NCI-H1092 treated with DMSO at 0.1 percent for 48 hours (cell line): ENCODE results near the gene KIF4A.

Experiments
- DNase-seq: peaks from one replicate; lab custom pipeline; 2025; lab: John Stamatoyannopoulos, UW

Gene KIF4A

DNA sequence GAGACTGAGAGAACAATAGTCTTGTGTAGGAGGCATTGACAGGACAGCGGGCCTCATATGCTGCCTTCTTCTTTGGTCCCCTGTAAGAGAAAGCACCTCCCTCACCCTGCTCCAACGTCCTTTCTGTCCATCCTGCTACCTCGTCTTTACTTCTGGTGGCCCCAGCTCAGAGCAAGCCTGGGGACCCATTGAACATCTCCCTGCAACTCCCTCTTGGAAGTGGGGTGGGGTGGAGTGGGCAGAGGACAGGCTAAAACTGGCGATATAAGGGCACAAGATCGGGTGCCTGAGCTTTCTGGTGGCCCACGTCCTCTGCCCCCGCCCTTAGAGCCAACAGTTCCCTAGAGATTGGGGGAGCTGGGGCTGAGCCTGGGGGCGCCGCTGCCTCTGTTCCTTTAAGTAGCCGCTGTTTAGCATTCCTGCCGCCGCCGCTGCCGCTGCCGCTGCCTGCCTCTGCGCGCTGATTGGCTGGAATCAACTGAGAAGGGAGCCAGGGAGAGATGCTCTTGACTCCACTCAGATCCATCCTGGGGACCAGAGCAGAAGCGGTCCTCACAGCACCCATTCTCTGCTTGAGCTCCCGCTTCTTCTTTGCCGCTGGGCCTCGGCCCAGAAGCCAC lies 154.5 kb downstream of the KIF4A start, which contains the start of gene DLG3:
Gene DLG3 (plus strand): TSS at position 510 of the 620 bp plus-strand sequence. CDS start 367 bp downstream, outside the sequence.
- DNase-seq = peak; percentile 21

DNA sequence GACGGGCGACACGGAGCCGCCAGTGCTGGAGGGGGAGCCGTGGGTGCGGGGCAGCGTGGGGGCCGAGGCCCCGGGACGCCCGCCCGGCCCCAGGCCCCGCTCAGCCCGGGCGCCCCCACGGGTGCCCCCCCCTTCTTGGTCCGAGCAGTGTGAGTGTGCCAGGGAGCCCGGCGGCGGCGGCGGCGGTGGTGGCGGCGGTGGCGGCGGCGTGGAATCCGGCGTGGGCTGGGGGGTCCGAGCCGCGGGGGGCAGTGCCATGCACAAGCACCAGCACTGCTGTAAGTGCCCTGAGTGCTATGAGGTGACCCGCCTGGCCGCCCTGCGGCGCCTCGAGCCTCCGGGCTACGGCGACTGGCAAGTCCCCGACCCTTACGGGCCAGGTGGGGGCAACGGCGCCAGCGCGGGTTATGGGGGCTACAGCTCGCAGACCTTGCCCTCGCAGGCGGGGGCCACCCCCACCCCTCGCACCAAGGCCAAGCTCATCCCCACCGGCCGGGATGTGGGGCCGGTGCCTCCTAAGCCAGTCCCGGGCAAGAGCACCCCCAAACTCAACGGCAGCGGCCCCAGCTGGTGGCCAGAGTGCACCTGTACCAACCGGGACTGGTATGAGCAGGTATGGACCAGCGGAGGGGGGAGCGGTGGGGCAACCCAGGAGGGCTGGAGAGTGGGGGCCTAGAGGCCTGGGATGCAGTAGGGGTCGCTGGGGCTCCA lies 155.2 kb downstream of the KIF4A start:
- no peak for DNase-seq

- DNase-seq = no peak
These were observed 156.0 kb downstream of the KIF4A start for GRCh38 chrX:70445951-70446350.

- no peak for DNase-seq
These were observed 156.8 kb downstream of the KIF4A start for GRCh38 chrX:70446380-70447350.

DNA sequence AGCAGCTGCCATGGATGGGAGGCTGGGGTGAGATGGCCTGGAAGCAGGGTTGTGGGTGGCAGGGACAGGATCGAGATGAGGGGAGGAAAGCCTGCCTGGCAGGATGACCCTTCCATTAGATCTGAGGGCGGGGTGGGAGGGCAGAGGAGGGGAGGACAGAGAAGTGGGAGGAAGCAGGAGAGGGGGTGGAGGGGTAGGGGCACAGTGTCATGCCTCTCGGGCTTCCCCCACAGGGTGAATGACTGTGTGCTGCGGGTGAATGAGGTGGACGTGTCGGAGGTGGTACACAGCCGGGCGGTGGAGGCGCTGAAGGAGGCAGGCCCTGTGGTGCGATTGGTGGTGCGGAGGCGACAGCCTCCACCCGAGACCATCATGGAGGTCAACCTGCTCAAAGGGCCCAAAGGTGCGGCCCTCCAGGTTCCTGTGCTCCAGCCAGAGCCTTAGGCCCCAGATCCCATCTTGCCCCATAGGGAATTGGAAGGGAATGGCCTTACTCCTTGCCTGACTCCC lies 159.6 kb downstream of the KIF4A start:
- DNase-seq = no peak

DNA sequence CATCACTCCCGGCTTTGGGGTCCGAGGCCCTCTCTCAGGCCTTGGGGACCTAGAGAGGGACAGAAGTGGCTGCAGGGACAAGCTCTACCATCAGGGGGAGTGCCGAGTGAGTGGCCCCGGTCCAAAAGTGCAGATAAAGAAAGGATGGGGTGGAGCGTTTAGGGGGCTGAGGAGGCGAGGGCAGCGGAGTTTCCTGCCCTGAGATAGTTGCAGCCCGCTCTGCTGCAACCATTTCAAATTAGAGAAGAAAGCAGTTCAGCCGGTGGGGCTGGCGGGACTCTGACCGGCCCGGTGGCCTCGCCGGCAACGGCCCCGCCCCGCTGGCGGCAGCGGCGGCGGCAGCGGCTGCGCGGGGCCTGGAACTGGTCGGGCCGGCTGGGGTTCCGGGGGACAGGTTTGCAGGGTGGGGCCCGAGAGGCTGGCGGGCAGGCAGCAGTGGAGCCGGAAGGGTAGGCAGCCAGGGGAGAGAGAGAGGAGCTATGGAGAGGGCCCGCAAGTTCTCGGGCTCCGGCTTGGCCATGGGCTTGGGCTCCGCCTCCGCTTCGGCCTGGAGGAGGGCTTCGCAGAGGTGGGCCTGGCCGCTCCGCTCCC lies 162.3 kb downstream of the KIF4A start:
- DNase-seq = peak; percentile 68

GRCh38 chrX:70453024-70453618 lies 163.2 kb downstream of the KIF4A start:
- no peak for DNase-seq

- peak; percentile 93 for DNase-seq
These were observed 164.8 kb downstream of the KIF4A start for GRCh38 chrX:70454441-70455365.

DNA sequence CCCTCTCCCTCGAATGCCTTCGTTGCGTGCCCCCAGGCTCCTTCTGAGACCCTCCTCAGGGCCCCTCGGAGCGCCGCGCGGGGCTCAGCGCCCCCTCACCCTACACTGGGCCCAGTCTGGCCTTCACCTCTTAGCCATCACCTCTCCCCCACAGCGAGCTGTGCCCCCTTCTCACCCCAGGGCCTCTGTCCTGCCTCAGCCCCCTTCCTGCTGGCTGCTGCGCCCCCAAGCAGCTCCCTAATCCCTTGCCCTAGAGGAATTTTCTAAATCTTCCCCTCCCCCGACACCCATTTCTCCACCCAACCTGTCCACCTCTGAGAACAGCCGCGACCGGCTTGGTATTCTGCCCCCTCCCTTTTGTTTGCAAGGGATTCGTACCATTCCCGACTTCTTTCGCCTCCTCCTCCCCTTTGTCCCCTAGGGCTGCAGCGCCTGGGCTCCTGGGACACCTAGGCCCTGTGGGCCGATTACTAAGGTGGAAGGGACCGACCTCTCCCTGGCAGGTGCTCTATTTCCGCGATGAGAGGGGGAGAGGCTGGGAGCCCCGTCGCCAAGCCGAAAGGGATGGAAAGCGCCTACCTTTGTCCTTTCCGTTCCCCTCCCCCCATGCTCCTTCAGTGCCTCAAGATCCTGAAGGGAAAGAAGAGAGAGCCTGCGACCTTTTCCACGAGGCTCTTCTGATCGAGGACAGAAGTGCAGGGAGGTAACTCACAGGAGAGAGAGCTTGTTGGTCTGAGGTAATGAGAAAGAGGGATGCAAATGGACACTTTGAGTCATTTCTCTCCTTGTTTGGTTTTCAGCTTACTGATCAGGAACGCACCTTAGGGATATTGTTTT lies 165.7 kb downstream of the KIF4A start:
- peak; percentile 15 for DNase-seq

GRCh38 chrX:70456256-70456655 lies 166.4 kb downstream of the KIF4A start:
- DNase-seq = no peak

GRCh38 chrX:70461026-70461425 lies 171.1 kb downstream of the KIF4A start:
- DNase-seq = no peak

DNA sequence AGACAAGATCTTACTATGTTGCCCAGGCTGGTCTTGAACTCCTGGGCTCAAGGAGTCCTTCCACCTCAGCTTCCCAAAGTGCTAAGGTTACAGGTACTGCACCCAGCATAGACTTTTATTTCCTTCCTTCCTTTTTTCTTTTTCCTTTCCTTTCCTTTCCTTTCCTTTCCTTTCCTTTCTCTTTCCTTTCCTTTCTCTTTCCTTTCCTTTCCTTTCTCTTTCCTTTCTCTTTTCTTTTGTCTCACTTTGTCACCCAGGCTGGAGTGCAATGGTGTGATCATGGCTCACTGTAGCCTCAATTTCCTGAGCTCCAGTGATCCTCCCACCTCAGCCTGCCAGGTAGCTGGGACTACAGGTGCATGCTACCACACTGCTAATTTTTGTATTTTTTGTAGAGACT lies 174.1 kb downstream of the KIF4A start:
- no peak for DNase-seq

- no peak for DNase-seq
These were observed 177.1 kb downstream of the KIF4A start for GRCh38 chrX:70466968-70467367.

DNA sequence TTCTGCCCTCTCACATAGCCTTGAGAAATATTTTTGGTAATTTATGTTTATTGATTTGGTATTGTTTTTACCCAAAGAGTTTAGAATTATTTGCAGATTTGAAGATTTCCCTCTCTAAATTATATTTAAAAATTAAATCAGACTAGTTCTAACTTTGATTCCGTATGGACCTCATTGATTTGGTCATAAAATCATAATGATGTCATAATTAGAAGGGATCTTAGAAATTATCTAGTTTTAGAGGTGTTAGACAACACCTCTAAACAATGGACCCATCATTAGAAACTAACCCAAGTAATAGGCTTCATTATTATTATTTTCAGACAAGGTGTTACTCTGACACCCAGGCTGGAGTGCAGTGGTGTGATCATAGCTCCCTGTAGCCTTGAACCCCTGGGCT lies 178.8 kb downstream of the KIF4A start:
- DNase-seq = no peak
